DOHH2 (cell line): ENCODE data around the gene GYG1.

Experiments
- H3F3A ChIP-seq: fragments of 200-600 bp; sonication (generic), shearing (Covaris generic); 2 replicates; pipeline ENCODE4 v1.6.0; 2016; ENCODE audit warnings: antibody characterized with exemption, mild to moderate bottlenecking; ENCODE audit not compliant: control insufficient read depth, insufficient read depth
- H3K27ac ChIP-seq: fragments of 200-600 bp; sonication (generic); 2 replicates; pipeline ENCODE4 v1.5.1; 2014; ENCODE audit warnings: low read depth, mild to moderate bottlenecking, low read length, moderate library complexity
- H3K27me3 ChIP-seq: fragments of 200-600 bp; sonication (generic); 2 replicates; pipeline ENCODE4 v1.6.1; 2014; ENCODE audit warnings: mild to moderate bottlenecking, low read length, mixed read lengths; ENCODE audit not compliant: control insufficient read depth
- H3K36me3 ChIP-seq: fragments of 200-600 bp; sonication (generic); 2 replicates; pipeline ENCODE4 v1.6.1; 2014; ENCODE audit warnings: mild to moderate bottlenecking, low read length, moderate library complexity, mixed read lengths; ENCODE audit not compliant: control insufficient read depth
- H3K4me1 ChIP-seq: fragments of 200-600 bp; sonication (generic); 2 replicates; pipeline ENCODE4 v1.6.1; 2014; ENCODE audit warnings: mild to moderate bottlenecking, low read length, mixed read lengths; ENCODE audit not compliant: control insufficient read depth
- H3K4me2 ChIP-seq: fragments of 200-600 bp; sonication (generic); 2 replicates; pipeline ENCODE4 v1.6.0; 2014; ENCODE audit warnings: mild to moderate bottlenecking, low read length, moderate library complexity
- H3K4me3 ChIP-seq: fragments of 200-600 bp; sonication (generic); 2 replicates; pipeline ENCODE4 v1.5.1; 2014; ENCODE audit warnings: mild to moderate bottlenecking, low read length, mixed read lengths
- H3K79me2 ChIP-seq: fragments of 200-600 bp; sonication (generic); 2 replicates; pipeline ENCODE4 v1.6.1; 2014; ENCODE audit warnings: mild to moderate bottlenecking, low read length, mixed read lengths; ENCODE audit not compliant: control insufficient read depth
- H3K9me2 ChIP-seq: fragments of 200-600 bp; sonication (generic); replicated peaks from 2 replicates; pipeline ENCODE4 v1.6.1; 2014; ENCODE audit warnings: mild to moderate bottlenecking, low read length, mixed read lengths; ENCODE audit not compliant: control insufficient read depth
- H3K9me3 ChIP-seq: fragments of 200-600 bp; sonication (generic); 2 replicates; pipeline ENCODE4 v1.6.1; 2014; ENCODE audit warnings: antibody characterized with exemption, low read length, mixed read lengths; ENCODE audit not compliant: control insufficient read depth, insufficient read depth
- H4K20me1 ChIP-seq: fragments of 200-600 bp; sonication (generic); 2 replicates; pipeline ENCODE4 v1.6.0; 2014; ENCODE audit warnings: low read depth, mild to moderate bottlenecking, antibody characterized with exemption, low read length, moderate library complexity; ENCODE audit not compliant: control insufficient read depth, insufficient read depth
- CTCF ChIP-seq: fragments of 200-600 bp; sonication (generic); IDR thresholded peaks from one replicate; pipeline ENCODE4 v1.5.1; 2014; ENCODE audit warnings: antibody characterized with exemption, mild to moderate bottlenecking, low read depth, low read length; ENCODE audit not compliant: poor library complexity, severe bottlenecking
- EZH2phosphoT487 ChIP-seq: fragments of 200-600 bp; sonication (generic); IDR thresholded peaks from 2 replicates; pipeline ENCODE4 v1.6.1; 2017; ENCODE audit warnings: borderline replicate concordance, mild to moderate bottlenecking, antibody characterized with exemption, low read length, moderate library complexity, mixed read lengths

GYG1 gene

GRCh38 chr3:149031096-149031495 is 39.8 kb downstream of the GYG1 start:
- Histone ChIP-seq H3K27ac (no peak overlapping the region), H3K4me3 (no peak overlapping the region), H3F3A (no peaks in the 10 kb centered on the region), H4K20me1 (no peaks in the 10 kb centered on the region; the same call in 1 of the 2 replicates), H3K79me2 (no peaks in the 10 kb centered on the region), H3K9me2 (no peaks in the 10 kb centered on the region), H3K36me3 (peaks cover 49% of the 10 kb centered on the region), H3K9me3 (no peaks in the 10 kb centered on the region), H3K4me2 (no peak overlapping the region), H3K27me3 (no peaks in the 10 kb centered on the region), H3K4me1 (no peaks in the 10 kb centered on the region)
- TF ChIP-seq CTCF (no peak), EZH2phosphoT487 (no peak)

GRCh38 chr3:149037684-149038083 is 46.3 kb downstream of the GYG1 start:
- Histone ChIP-seq H3K9me2 (no peaks in the 10 kb centered on the region), H3K4me1 (no peaks in the 10 kb centered on the region), H3K27ac (no peak overlapping the region), H3K9me3 (no peaks in the 10 kb centered on the region), H3K4me2 (no peak overlapping the region), H3K36me3 (peaks cover 44% of the 10 kb centered on the region), H3F3A (no peaks in the 10 kb centered on the region), H3K4me3 (no peak overlapping the region), H3K79me2 (no peaks in the 10 kb centered on the region), H4K20me1 (no peaks in the 10 kb centered on the region; the same call in 1 of the 2 replicates), H3K27me3 (no peaks in the 10 kb centered on the region)
- TF ChIP-seq CTCF = no peak
- no peak for TF ChIP-seq EZH2phosphoT487

GRCh38 chr3:149038322-149038721 is 47.0 kb downstream of the GYG1 start:
- no peaks in the 10 kb centered on the region for H3K9me3 ChIP-seq
- no peaks in the 10 kb centered on the region for H3K4me1 ChIP-seq
- H3K4me2 ChIP-seq = no peak overlapping the region
- no peak for TF ChIP-seq CTCF
- TF ChIP-seq EZH2phosphoT487 = no peak
- H3K27me3 ChIP-seq = no peaks in the 10 kb centered on the region
- H3K4me3 ChIP-seq = no peak overlapping the region
- H3K79me2 ChIP-seq = no peaks in the 10 kb centered on the region
- H3K36me3 ChIP-seq = peaks cover 44% of the 10 kb centered on the region
- H3F3A ChIP-seq = no peaks in the 10 kb centered on the region
- H4K20me1 ChIP-seq = no peaks in the 10 kb centered on the region; the same call in 1 of the 2 replicates
- no peaks in the 10 kb centered on the region for H3K9me2 ChIP-seq
- no peak overlapping the region for H3K27ac ChIP-seq
